Endodermal cell (in vitro differentiated cells): ENCODE data around the gene TMLHE. TPM values are rescaled to one million over a fixed set of nuclear protein-coding genes. Genes with fewer than 3 reads are reported as not detected.
A peak's percentile ranks its signal among the peaks of the same experiment; 100 is the strongest.

Experiments
- DNase-seq: peaks from one replicate; pipeline ENCODE4 v3.0.0-alpha.2; 2017
- H3K27ac ChIP-seq: 2 replicates; pipeline ENCODE4 v1.5.1; 2013; ENCODE audit warnings: mild to moderate bottlenecking, low read depth, low read length, moderate library complexity
- H3K27me3 ChIP-seq: 2 replicates; pipeline ENCODE4 v1.6.1; 2013; ENCODE audit warnings: mild to moderate bottlenecking, low read length, moderate library complexity; ENCODE audit not compliant: insufficient read depth, control insufficient read depth, poor library complexity, severe bottlenecking
- H3K36me3 ChIP-seq: 2 replicates; pipeline ENCODE4 v1.7.0; 2013; ENCODE audit warnings: mild to moderate bottlenecking, low read length, moderate library complexity; ENCODE audit not compliant: control insufficient read depth, insufficient read depth
- H3K4me1 ChIP-seq: one replicate; pipeline ENCODE4 v1.7.0; 2013; ENCODE audit warnings: low read length; ENCODE audit not compliant: control insufficient read depth, insufficient read depth
- H3K4me3 ChIP-seq: 2 replicates; pipeline ENCODE4 v1.5.1; 2013; ENCODE audit warnings: mild to moderate bottlenecking, low read length, moderate library complexity
- H3K9ac ChIP-seq: 2 replicates; pipeline ENCODE4 v1.6.1; 2013; ENCODE audit warnings: mild to moderate bottlenecking, low read length, moderate library complexity; ENCODE audit not compliant: poor library complexity, severe bottlenecking; ENCODE audit errors: extremely low read depth
- H3K9me3 ChIP-seq: 2 replicates; pipeline ENCODE4 v1.6.1; 2013; ENCODE audit warnings: mild to moderate bottlenecking, low read length, moderate library complexity; ENCODE audit not compliant: control insufficient read depth
- H3K27ac Mint-ChIP-seq: 2 replicates; pipeline ENCODE4 v1.8.0; 2020; ENCODE audit warnings: mixed read lengths
- H3K27me3 Mint-ChIP-seq: 2 replicates; pipeline ENCODE4 v1.8.0; 2021; ENCODE audit warnings: mild to moderate bottlenecking, mixed read lengths; ENCODE audit not compliant: insufficient read depth
- H3K36me3 Mint-ChIP-seq: 2 replicates; pipeline ENCODE4 v1.8.0; 2020; ENCODE audit warnings: low read depth, mixed read lengths
- H3K4me1 Mint-ChIP-seq: 2 replicates; pipeline ENCODE4 v1.8.0; 2020; ENCODE audit warnings: mixed read lengths
- H3K4me3 Mint-ChIP-seq: 2 replicates; pipeline ENCODE4 v1.8.0; 2020; ENCODE audit warnings: mild to moderate bottlenecking, moderate library complexity, mixed read lengths
- H3K9me3 Mint-ChIP-seq: 2 replicates; pipeline ENCODE4 v1.8.0; 2020; ENCODE audit warnings: mild to moderate bottlenecking, mixed read lengths
- CTCF ChIP-seq: fragments of 200-600 bp; sonication (generic); conservative IDR thresholded peaks from 2 replicates; pipeline ENCODE4 v1.5.0; 2021; ENCODE audit warnings: antibody characterized with exemption, mild to moderate bottlenecking
- WGBS, 2 experiments: methylation state at CpG; one replicate each; pipeline versions ENCODE4 v1.1.5 to v1.1.7; 2013; ENCODE audit warnings: missing lambda C conversion rate in 2 of 2, mixed read lengths in 1 of 2; ENCODE audit not compliant: insufficient coverage in 1 of 2, insufficient read length in 1 of 2; 5-methylcytosine and 5-hydroxymethylcytosine counted together
- total RNA-seq, 2 donors: library from RNA; stranded (reverse); fragmentation: NEBNext Ultra II Directional in 1 of 2; extraction: Animal tissue kit (Norgen Biotek cat#: 25700) in 1 of 2; gene quantifications; 2 replicates in 1 of 2; 3 replicates in 1 of 2; pipeline ENCODE4 v1.2.1, GENCODE V29; 2021

The TMLHE gene
- total RNA-seq, 2 donors from 2014 or later: 20.5 to 24.1 TPM

- no peaks in the 10 kb centered on the region for H3K27me3 Mint-ChIP-seq
- no peak overlapping the region for H3K27ac Mint-ChIP-seq
- H3K27ac ChIP-seq: no peak overlapping the region
- H3K4me3 ChIP-seq: no peak overlapping the region
- peaks cover 2% of the 10 kb centered on the region for H3K36me3 Mint-ChIP-seq
- no peak for DNase-seq
- H3K27me3 ChIP-seq: no peaks in the 10 kb centered on the region
- no peaks in the 10 kb centered on the region for H3K4me1 ChIP-seq
- no peak for TF ChIP-seq CTCF
- H3K9me3 Mint-ChIP-seq: peaks cover 56% of the 10 kb centered on the region
- H3K4me3 Mint-ChIP-seq: no peak overlapping the region
- H3K9me3 ChIP-seq: no peaks in the 10 kb centered on the region
- H3K4me1 Mint-ChIP-seq: peaks cover 2% of the 10 kb centered on the region
- H3K36me3 ChIP-seq: no peaks in the 10 kb centered on the region
- H3K9ac ChIP-seq: no peak overlapping the region
These were observed 1.3 kb upstream of the TMLHE start for GRCh38 chrX:155613927-155614559.

DNA sequence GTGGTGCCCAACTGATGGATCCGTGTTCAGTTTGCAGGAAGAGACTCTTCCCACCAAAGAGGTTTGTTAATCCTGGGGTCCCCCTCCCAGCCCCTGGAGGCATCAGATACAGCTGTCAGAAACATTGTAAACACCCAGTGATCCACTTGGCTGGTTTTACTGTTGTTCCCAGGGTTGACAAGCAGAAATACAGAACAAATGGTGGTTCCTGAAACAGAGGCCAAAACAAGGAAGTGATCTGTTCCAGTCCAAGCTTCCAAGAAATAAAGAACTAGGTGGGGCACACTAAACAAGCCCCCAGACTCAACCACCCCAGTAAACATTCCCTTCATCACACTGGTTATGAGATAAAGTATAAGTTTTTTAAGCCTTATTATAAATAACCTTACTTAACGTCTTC, 1.4 kb downstream of the TMLHE start:
- H3K4me3 ChIP-seq: peak overlapping the region; percentile 91
- H3K4me1 Mint-ChIP-seq: peaks cover 2% of the 10 kb centered on the region
- H3K27ac Mint-ChIP-seq: no peak overlapping the region
- H3K9me3 Mint-ChIP-seq: peaks cover 58% of the 10 kb centered on the region
- peaks cover 9% of the 10 kb centered on the region for H3K36me3 Mint-ChIP-seq
- TF ChIP-seq CTCF: no peak
- H3K4me1 ChIP-seq: no peaks in the 10 kb centered on the region
- 59% methylated on average over 1 of the region's 2 CpGs; no CpG with 5 or more reads in 1 of the 2 experiments for WGBS, 2 experiments
- no peaks in the 10 kb centered on the region for H3K36me3 ChIP-seq
- no peaks in the 10 kb centered on the region for H3K27me3 Mint-ChIP-seq
- no peak overlapping the region for H3K9ac ChIP-seq
- no peak for DNase-seq
- H3K9me3 ChIP-seq: peaks cover 3% of the 10 kb centered on the region
- no peak overlapping the region for H3K27ac ChIP-seq
- H3K27me3 ChIP-seq: no peaks in the 10 kb centered on the region
- peak overlapping the region; percentile 82 for H3K4me3 Mint-ChIP-seq

DNA sequence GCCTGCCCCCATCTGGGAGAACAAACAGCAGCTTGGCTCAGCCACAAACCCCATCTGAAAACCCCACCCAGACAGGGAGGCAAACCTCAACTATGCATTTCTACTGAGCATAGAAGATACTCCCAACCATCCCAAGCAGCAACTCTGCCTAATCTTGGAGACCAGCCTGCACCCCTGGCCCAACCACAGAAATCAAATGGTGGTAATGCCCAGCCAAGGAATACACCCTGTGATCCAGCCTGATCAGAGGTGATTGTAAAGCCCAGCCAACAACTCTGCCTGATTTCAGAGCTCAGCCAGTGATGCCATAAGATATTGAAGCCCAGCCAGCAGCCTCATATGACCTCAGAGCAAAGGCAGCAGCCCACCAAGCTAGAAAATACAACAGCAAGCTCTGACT, 19.8 kb downstream of the TMLHE start:
- H3K9me3 Mint-ChIP-seq: peaks cover 44% of the 10 kb centered on the region
- H3K4me1 ChIP-seq: no peaks in the 10 kb centered on the region
- no peak overlapping the region for H3K4me3 Mint-ChIP-seq
- no peaks in the 10 kb centered on the region for H3K4me1 Mint-ChIP-seq
- H3K9me3 ChIP-seq: peaks cover 10% of the 10 kb centered on the region
- H3K27me3 Mint-ChIP-seq: no peaks in the 10 kb centered on the region
- H3K27ac Mint-ChIP-seq: no peak overlapping the region
- no peak for DNase-seq
- H3K27ac ChIP-seq: no peak overlapping the region
- H3K36me3 ChIP-seq: no peaks in the 10 kb centered on the region
- no peak overlapping the region for H3K9ac ChIP-seq
- no peaks in the 10 kb centered on the region for H3K27me3 ChIP-seq
- TF ChIP-seq CTCF: no peak
- no peak overlapping the region for H3K4me3 ChIP-seq
- H3K36me3 Mint-ChIP-seq: peaks cover 15% of the 10 kb centered on the region
